ENCODE measurements around the gene LRRC1.
"Not testable (repeated sequence)": the region's sequence is repeated elsewhere in the genome, so short reads cannot be mapped to it uniquely, and the experiment has no call there.

The LRRC1 gene

DNA sequence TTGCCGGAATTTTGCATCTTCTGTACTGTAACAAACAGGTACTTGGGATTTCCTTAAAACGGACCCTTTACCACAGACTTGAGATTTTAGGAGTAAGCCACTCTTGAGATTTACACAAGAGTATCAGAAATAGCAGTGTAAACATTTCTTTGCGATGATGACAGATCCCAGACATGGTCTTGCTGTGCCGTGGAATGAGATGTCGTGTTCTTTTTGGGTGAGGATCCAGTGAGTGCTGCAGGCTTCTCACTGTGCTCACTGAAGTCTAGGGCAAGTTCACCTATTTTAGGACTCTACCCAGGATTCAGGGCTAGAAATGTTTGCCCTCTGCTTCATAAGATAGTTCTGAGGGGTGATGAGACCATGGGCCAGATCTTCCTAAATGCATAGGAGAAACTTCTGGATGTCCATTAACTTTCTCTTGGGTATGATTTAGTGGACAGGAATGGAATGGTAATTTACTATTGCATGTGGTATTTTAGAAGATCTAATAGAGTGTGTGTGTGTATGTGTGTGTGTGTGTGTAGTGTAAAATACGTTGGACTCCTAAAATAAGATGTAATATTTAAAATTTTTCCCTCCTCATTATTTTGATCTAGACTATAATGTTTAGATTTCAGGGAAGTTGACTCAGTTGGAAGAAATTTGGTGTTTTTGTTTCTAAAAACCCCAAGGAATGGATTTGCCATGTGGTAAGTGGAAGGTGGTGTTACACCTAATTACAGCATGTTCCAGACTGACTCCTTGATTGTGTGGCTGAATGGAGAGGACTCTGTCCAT, 8.5 kb downstream of the LRRC1 start:
- H2BK120ac ChIP-seq (ENCODE audit: low read depth, low read length) = no peak overlapping the region
- no peaks in the 10 kb centered on the region for H3K36me3 ChIP-seq (ENCODE audit: control insufficient read depth, insufficient read depth, low read length)
- H3K4me1 ChIP-seq (ENCODE audit: control insufficient read depth, low read depth, low read length) = peaks cover 14% of the 10 kb centered on the region
- H4K8ac ChIP-seq (ENCODE audit: low read depth, low read length) = no peak overlapping the region
- H2BK15ac ChIP-seq (replicated peaks; ENCODE audit: low read depth) = no peak overlapping the region
- no peak overlapping the region for H4K5ac ChIP-seq (ENCODE audit: low read length)
- no peak overlapping the region for H3K4me2 ChIP-seq (ENCODE audit: low read length)
- peaks cover 5% of the 10 kb centered on the region for H3K79me2 ChIP-seq (ENCODE audit: control insufficient read depth, insufficient read depth, low read length)
- H3K18ac ChIP-seq (ENCODE audit: low read length) = peak overlapping the region; percentile 32
- H3K9ac ChIP-seq (ENCODE audit: low read length) = no peak overlapping the region
- no CpG with 5 or more reads among the region's 6 CpGs for WGBS (ENCODE audit: extremely low coverage, insufficient coverage, low lambda C conversion rate)
- no peak overlapping the region for H3K4me3 ChIP-seq (ENCODE audit: low read length)
- H3K4ac ChIP-seq (ENCODE audit: low read depth, low read length) = no peak overlapping the region
- no peak overlapping the region for H3K27ac ChIP-seq (ENCODE audit: low read depth, low read length)
- H2AK5ac ChIP-seq (ENCODE audit: low read length) = no peak overlapping the region
- H3K56ac ChIP-seq (ENCODE audit: low read length) = no peak overlapping the region
- no peak overlapping the region for H2BK5ac ChIP-seq (ENCODE audit: low read length)
- peaks cover 5% of the 10 kb centered on the region for H3K79me1 ChIP-seq (ENCODE audit: low read length)
- no peak for DNase-seq
- H3K27me3 ChIP-seq (ENCODE audit: insufficient read depth, low read length, poor library complexity) = no peaks in the 10 kb centered on the region
- no peak overlapping the region for H3K23ac ChIP-seq (ENCODE audit: low read length)

DNA sequence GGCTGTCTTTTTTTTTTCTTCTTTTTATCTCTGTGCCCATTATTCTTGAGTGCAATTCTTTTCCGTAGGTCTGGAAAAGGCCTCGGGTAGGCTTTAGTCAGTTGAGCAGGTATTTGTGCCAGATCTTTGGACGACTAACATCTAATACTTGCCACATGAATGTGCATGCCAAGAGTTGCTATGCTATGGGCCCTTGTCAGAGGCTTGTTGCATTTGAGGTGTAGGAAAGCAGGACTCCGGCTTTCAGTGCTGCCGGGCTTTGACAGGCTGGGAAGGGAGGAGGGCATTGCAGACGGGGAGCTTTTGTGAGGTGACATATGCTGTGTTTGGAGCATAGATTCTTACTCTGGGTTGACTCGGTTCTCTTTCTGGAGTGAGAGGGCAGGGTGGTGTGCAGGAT, 10.2 kb downstream of the LRRC1 start:
- H3K4ac ChIP-seq (ENCODE audit: low read depth, low read length) = no peak overlapping the region
- peaks cover 14% of the 10 kb centered on the region for H3K4me1 ChIP-seq (ENCODE audit: control insufficient read depth, low read depth, low read length)
- no peak overlapping the region for H2AK5ac ChIP-seq (ENCODE audit: low read length)
- no peak for DNase-seq
- H3K9ac ChIP-seq (ENCODE audit: low read length) = no peak overlapping the region
- H4K8ac ChIP-seq (ENCODE audit: low read depth, low read length) = no peak overlapping the region
- no peak overlapping the region for H3K23ac ChIP-seq (ENCODE audit: low read length)
- no CpG with 5 or more reads among the region's 7 CpGs for WGBS (ENCODE audit: extremely low coverage, insufficient coverage, low lambda C conversion rate)
- H3K79me1 ChIP-seq (ENCODE audit: low read length) = peaks cover 5% of the 10 kb centered on the region
- H3K4me3 ChIP-seq (ENCODE audit: low read length) = no peak overlapping the region
- H4K5ac ChIP-seq (ENCODE audit: low read length) = no peak overlapping the region
- H3K4me2 ChIP-seq (ENCODE audit: low read length) = no peak overlapping the region
- peaks cover 2% of the 10 kb centered on the region for H3K79me2 ChIP-seq (ENCODE audit: control insufficient read depth, insufficient read depth, low read length)
- no peaks in the 10 kb centered on the region for H3K27me3 ChIP-seq (ENCODE audit: insufficient read depth, low read length, poor library complexity)
- no peak overlapping the region for H3K27ac ChIP-seq (ENCODE audit: low read depth, low read length)
- no peaks in the 10 kb centered on the region for H3K36me3 ChIP-seq (ENCODE audit: control insufficient read depth, insufficient read depth, low read length)
- peak overlapping the region; percentile 15 for H3K56ac ChIP-seq (ENCODE audit: low read length)
- H2BK15ac ChIP-seq (replicated peaks; ENCODE audit: low read depth) = no peak overlapping the region
- H2BK5ac ChIP-seq (ENCODE audit: low read length) = peak overlapping the region; percentile 10
- H2BK120ac ChIP-seq (ENCODE audit: low read depth, low read length) = no peak overlapping the region
- H3K18ac ChIP-seq (ENCODE audit: low read length) = no peak overlapping the region

DNA sequence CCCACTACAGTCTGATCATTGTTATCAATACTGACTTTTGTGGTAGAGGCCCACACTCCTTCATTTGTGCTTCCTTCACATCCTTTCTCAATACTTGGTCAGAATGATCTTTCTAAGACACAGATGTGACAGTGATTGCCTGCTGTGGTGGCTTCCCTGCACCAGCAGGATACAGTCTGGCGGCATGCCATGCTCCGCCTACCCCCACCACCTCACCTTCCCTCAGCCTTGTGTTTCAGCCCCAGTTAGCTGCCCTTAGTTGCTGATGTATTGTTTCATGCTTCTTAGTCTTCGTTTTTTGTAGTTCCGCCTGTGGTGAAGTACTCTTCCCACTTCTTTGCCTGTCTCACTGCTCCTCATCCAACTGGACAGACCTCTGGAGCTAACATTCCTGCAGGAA, 10.9 kb downstream of the LRRC1 start:
- no peak overlapping the region for H2BK15ac ChIP-seq (replicated peaks; ENCODE audit: low read depth)
- H3K56ac ChIP-seq (ENCODE audit: low read length) = peak overlapping the region; percentile 44
- peaks cover 2% of the 10 kb centered on the region for H3K79me2 ChIP-seq (ENCODE audit: control insufficient read depth, insufficient read depth, low read length)
- no peak overlapping the region for H4K8ac ChIP-seq (ENCODE audit: low read depth, low read length)
- peak overlapping the region; percentile 30 for H3K27ac ChIP-seq (ENCODE audit: low read depth, low read length)
- no peaks in the 10 kb centered on the region for H3K27me3 ChIP-seq (ENCODE audit: insufficient read depth, low read length, poor library complexity)
- WGBS (ENCODE audit: extremely low coverage, insufficient coverage, low lambda C conversion rate) = no CpG with 5 or more reads among the region's 4 CpGs
- H2BK120ac ChIP-seq (ENCODE audit: low read depth, low read length) = no peak overlapping the region
- H3K4me1 ChIP-seq (ENCODE audit: control insufficient read depth, low read depth, low read length) = peaks cover 15% of the 10 kb centered on the region
- H3K4ac ChIP-seq (ENCODE audit: low read depth, low read length) = no peak overlapping the region
- H3K4me3 ChIP-seq (ENCODE audit: low read length) = no peak overlapping the region
- H4K5ac ChIP-seq (ENCODE audit: low read length) = no peak overlapping the region
- H3K9ac ChIP-seq (ENCODE audit: low read length) = no peak overlapping the region
- peaks cover 5% of the 10 kb centered on the region for H3K79me1 ChIP-seq (ENCODE audit: low read length)
- DNase-seq = peak; percentile 70
- H2BK5ac ChIP-seq (ENCODE audit: low read length) = peak overlapping the region; percentile 12
- no peak overlapping the region for H3K18ac ChIP-seq (ENCODE audit: low read length)
- no peak overlapping the region for H3K23ac ChIP-seq (ENCODE audit: low read length)
- no peak overlapping the region for H2AK5ac ChIP-seq (ENCODE audit: low read length)
- no peak overlapping the region for H3K4me2 ChIP-seq (ENCODE audit: low read length)
- no peaks in the 10 kb centered on the region for H3K36me3 ChIP-seq (ENCODE audit: control insufficient read depth, insufficient read depth, low read length)

DNA sequence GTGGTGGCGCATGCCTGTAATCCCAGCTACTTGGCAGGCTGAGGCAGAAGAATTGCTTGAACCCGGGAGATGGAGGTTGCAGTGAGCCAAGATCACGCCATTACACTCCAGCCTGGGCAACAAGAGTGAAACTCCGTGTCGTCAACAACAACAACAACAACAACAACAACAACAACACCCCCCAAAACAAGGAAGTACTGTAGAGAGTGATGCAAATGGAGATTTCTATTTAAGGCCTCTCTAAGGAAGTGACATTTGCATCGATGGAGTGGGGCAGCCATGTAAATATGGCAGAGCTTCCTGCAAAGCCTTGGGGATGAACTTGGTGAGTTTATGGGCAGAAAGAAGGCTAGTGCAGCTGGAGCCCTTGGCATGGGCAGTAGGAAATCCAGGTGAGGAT, 12.8 kb downstream of the LRRC1 start:
- DNase-seq; H3K4me2 ChIP-seq (ENCODE audit: low read length); H3K27ac ChIP-seq (ENCODE audit: low read depth, low read length); H3K27me3 ChIP-seq (ENCODE audit: insufficient read depth, low read length, poor library complexity); H3K23ac ChIP-seq (ENCODE audit: low read length); H3K79me1 ChIP-seq (ENCODE audit: low read length); H2AK5ac ChIP-seq (ENCODE audit: low read length); H3K4me3 ChIP-seq (ENCODE audit: low read length); H2BK5ac ChIP-seq (ENCODE audit: low read length); H3K36me3 ChIP-seq (ENCODE audit: control insufficient read depth, insufficient read depth, low read length); H3K4ac ChIP-seq (ENCODE audit: low read depth, low read length); H3K79me2 ChIP-seq (ENCODE audit: control insufficient read depth, insufficient read depth, low read length); H4K8ac ChIP-seq (ENCODE audit: low read depth, low read length); H3K9ac ChIP-seq (ENCODE audit: low read length); H3K18ac ChIP-seq (ENCODE audit: low read length); H2BK120ac ChIP-seq (ENCODE audit: low read depth, low read length); H4K5ac ChIP-seq (ENCODE audit: low read length); H3K56ac ChIP-seq (ENCODE audit: low read length); H2BK15ac ChIP-seq (replicated peaks; ENCODE audit: low read depth): not testable (repeated sequence)
- peaks cover 23% of the 10 kb centered on the region for H3K4me1 ChIP-seq (ENCODE audit: control insufficient read depth, low read depth, low read length)
- WGBS (ENCODE audit: extremely low coverage, insufficient coverage, low lambda C conversion rate) = no CpG with 5 or more reads among the region's 6 CpGs

DNA sequence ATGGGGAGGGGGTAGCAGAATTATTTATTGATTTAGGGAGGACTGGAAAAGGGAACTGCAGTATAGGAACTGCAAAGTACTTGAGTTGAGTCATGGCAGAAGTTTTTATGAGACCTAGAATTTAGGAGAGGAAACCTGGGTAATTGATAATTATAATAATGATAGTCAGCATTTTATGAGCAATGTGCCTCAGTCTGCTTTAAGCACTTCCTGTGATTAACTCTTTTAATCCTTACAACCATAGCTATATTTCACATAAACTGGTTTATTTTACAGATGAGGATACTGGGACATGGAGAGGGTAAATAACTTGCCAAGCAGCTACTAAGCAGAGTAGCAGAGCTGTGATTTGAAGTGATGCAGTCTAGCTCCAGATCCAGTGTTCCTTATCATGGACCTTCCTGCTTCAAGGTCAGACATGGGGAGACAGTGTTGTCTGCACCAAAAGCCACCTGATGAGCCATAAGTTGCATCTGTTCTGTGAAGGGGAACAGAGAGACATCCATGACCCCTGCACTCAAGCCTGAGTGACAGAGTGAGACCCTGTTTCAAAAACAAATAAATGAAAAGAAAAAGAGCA, 13.6 kb downstream of the LRRC1 start:
- Histone ChIP-seq H3K56ac (ENCODE audit: low read length) (no peak overlapping the region), H3K4me2 (ENCODE audit: low read length) (no peak overlapping the region), H2BK5ac (ENCODE audit: low read length) (no peak overlapping the region), H3K79me1 (ENCODE audit: low read length) (peaks cover 3% of the 10 kb centered on the region), H2BK120ac (ENCODE audit: low read depth, low read length) (no peak overlapping the region), H3K79me2 (ENCODE audit: control insufficient read depth, insufficient read depth, low read length) (no peaks in the 10 kb centered on the region), H3K4ac (ENCODE audit: low read depth, low read length) (no peak overlapping the region), H2AK5ac (ENCODE audit: low read length) (peak overlapping the region; percentile 35), H4K5ac (ENCODE audit: low read length) (no peak overlapping the region), H3K27me3 (ENCODE audit: insufficient read depth, low read length, poor library complexity) (no peaks in the 10 kb centered on the region), H3K4me1 (ENCODE audit: control insufficient read depth, low read depth, low read length) (peaks cover 23% of the 10 kb centered on the region), H3K4me3 (ENCODE audit: low read length) (no peak overlapping the region), H3K9ac (ENCODE audit: low read length) (no peak overlapping the region), H3K36me3 (ENCODE audit: control insufficient read depth, insufficient read depth, low read length) (no peaks in the 10 kb centered on the region), H3K18ac (ENCODE audit: low read length) (no peak overlapping the region), H3K27ac (ENCODE audit: low read depth, low read length) (no peak overlapping the region), H4K8ac (ENCODE audit: low read depth, low read length) (no peak overlapping the region), H2BK15ac (replicated peaks; ENCODE audit: low read depth) (no peak overlapping the region), H3K23ac (ENCODE audit: low read length) (no peak overlapping the region)
- no peak for DNase-seq

DNA sequence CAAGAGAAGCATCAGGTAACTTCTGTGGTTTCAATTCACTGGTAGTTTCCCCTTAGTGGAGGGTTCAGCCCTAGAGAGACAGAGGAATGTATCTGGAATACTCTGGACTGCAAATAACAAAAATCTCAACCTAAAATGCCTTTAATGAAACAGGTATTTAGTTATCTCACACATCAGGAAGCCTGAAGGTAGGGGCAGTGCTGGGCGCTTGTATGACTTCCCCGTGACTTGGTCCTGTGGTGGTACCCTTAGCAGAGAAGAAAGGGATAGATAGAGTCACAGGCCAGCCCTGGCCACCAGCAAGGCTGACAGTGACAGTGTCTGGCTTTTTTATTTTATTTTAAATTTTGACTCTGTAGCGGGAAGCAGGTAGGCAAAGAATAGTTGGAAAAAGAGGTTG, 14.9 kb downstream of the LRRC1 start:
- no CpG with 5 or more reads among the region's 3 CpGs for WGBS (ENCODE audit: extremely low coverage, insufficient coverage, low lambda C conversion rate)
- DNase-seq = no peak
- Histone ChIP-seq H3K23ac (ENCODE audit: low read length) (no peak overlapping the region), H3K56ac (ENCODE audit: low read length) (no peak overlapping the region), H3K27ac (ENCODE audit: low read depth, low read length) (no peak overlapping the region), H3K4ac (ENCODE audit: low read depth, low read length) (peak overlapping the region; percentile 21), H2BK120ac (ENCODE audit: low read depth, low read length) (no peak overlapping the region), H3K27me3 (ENCODE audit: insufficient read depth, low read length, poor library complexity) (no peaks in the 10 kb centered on the region), H3K36me3 (ENCODE audit: control insufficient read depth, insufficient read depth, low read length) (no peaks in the 10 kb centered on the region), H3K79me2 (ENCODE audit: control insufficient read depth, insufficient read depth, low read length) (no peaks in the 10 kb centered on the region), H2BK15ac (replicated peaks; ENCODE audit: low read depth) (no peak overlapping the region), H3K79me1 (ENCODE audit: low read length) (peaks cover 3% of the 10 kb centered on the region), H2AK5ac (ENCODE audit: low read length) (no peak overlapping the region), H3K9ac (ENCODE audit: low read length) (no peak overlapping the region), H2BK5ac (ENCODE audit: low read length) (no peak overlapping the region), H4K8ac (ENCODE audit: low read depth, low read length) (no peak overlapping the region), H3K4me1 (ENCODE audit: control insufficient read depth, low read depth, low read length) (peaks cover 23% of the 10 kb centered on the region), H4K5ac (ENCODE audit: low read length) (no peak overlapping the region), H3K4me2 (ENCODE audit: low read length) (no peak overlapping the region), H3K4me3 (ENCODE audit: low read length) (no peak overlapping the region), H3K18ac (ENCODE audit: low read length) (no peak overlapping the region)

All from mesendoderm (in vitro differentiated cells).